Measurements from ENCODE around the gene COQ6.

GRCh38 chr14:73996731-73997107, 46.6 kb downstream of the COQ6 start:
- TF ChIP-seq TCF12 (IDR thresholded peaks at IDR 0.05; ENCODE audit: low read depth) (no peak), MAX (IDR thresholded peaks at IDR 0.05) (no peak), CREB1 (IDR thresholded peaks at IDR 0.05; ENCODE audit: low read depth) (no peak), RAD21 (IDR thresholded peaks at IDR 0.05; ENCODE audit: low read depth) (no peak), YY1 (IDR thresholded peaks at IDR 0.05; ENCODE audit: low read depth) (no peak), EGR1 (IDR thresholded peaks at IDR 0.05) (no peak), EP300 (IDR thresholded peaks at IDR 0.05; ENCODE audit: borderline replicate concordance) (no peak)
